Colonic mucosa (tissue), 4 donors: ENCODE data around the gene P2RX5. TPM values are rescaled to one million over a fixed set of nuclear protein-coding genes. Genes with fewer than 3 reads are reported as not detected.

Source experiments
- DNase-seq: peaks from one replicate; pipeline ENCODE4 v3.0.0-alpha.2; 2020
- H3K27ac ChIP-seq: fragments of 200-600 bp; one replicate; pipeline ENCODE4 v1.8.0; 2021
- H3K27me3 ChIP-seq: fragments of 200-600 bp; one replicate; pipeline ENCODE4 v1.8.0; 2021
- H3K36me3 ChIP-seq: fragments of 200-600 bp; one replicate; pipeline ENCODE4 v1.8.0; 2021
- H3K4me1 ChIP-seq: fragments of 200-600 bp; one replicate; pipeline ENCODE4 v1.8.0; 2021; ENCODE audit warnings: mild to moderate bottlenecking
- H3K4me3 ChIP-seq: fragments of 200-600 bp; one replicate; pipeline ENCODE4 v1.8.0; 2021
- H3K9ac ChIP-seq, 2 donors: one replicate each; pipeline ENCODE4 v1.7.0; 2013; ENCODE audit warnings: control low read depth in 2 of 2, low read depth in 2 of 2, low read length in 2 of 2
- H3K9me3 ChIP-seq: fragments of 200-600 bp; one replicate; pipeline ENCODE4 v1.8.0; 2021
- CTCF ChIP-seq: fragments of 200-600 bp; IDR thresholded peaks from one replicate; pipeline ENCODE4 v1.8.0; 2022; ENCODE audit warnings: antibody characterized with exemption, mild to moderate bottlenecking
- intact Hi-C: fragments of 100-400 bp; cut with DNase I; formaldehyde crosslinking; loops from one replicate; pipeline ENCODE4 v1.14.1; 2022
- total RNA-seq, 2 donors: library from RNA; stranded (reverse); fragmentation: NEBNext Ultra II Directional in 1 of 2; extraction: Animal tissue kit (Norgen Biotek cat#: 25700) in 1 of 2; gene quantifications; one replicate each; pipeline ENCODE4 v1.2.1, GENCODE V29; 2021
- donor health status: healthy.
- donor health status: DM: no; HTN: no; CAD: no.
- donor health status: DM: no; HTN: no; CAD: no.

Gene P2RX5
- total RNA-seq, 2 donors from 2014 or later: 0.93 to 1.5 TPM

GRCh38 chr17:3657874-3658783 is 37.8 kb downstream of the P2RX5 start:
- Histone ChIP-seq H3K9me3 (no peaks in the 10 kb centered on the region), H3K27me3 (no peaks in the 10 kb centered on the region), H3K4me3 (no peak overlapping the region), H3K27ac (no peak overlapping the region), H3K9ac (no peak overlapping the region), H3K4me1 (no peaks in the 10 kb centered on the region), H3K36me3 (no peaks in the 10 kb centered on the region)
- TF ChIP-seq CTCF: no peak
- no peak for DNase-seq
- intact Hi-C loops: no loop called here

GRCh38 chr17:3657588-3657869 is 38.4 kb downstream of the P2RX5 start:
- no peaks in the 10 kb centered on the region for H3K36me3 ChIP-seq
- TF ChIP-seq CTCF: no peak

GRCh38 chr17:3656755-3657587 is 39.0 kb downstream of the P2RX5 start:
- no peak overlapping the region for H3K27ac ChIP-seq
- H3K9me3 ChIP-seq: no peaks in the 10 kb centered on the region
- DNase-seq: no peak
- no peaks in the 10 kb centered on the region for H3K4me1 ChIP-seq
- intact Hi-C loops: no loop called here
- no peaks in the 10 kb centered on the region for H3K27me3 ChIP-seq
- H3K9ac ChIP-seq: no peak overlapping the region
- H3K4me3 ChIP-seq: no peak overlapping the region
- H3K36me3 ChIP-seq: no peaks in the 10 kb centered on the region
- TF ChIP-seq CTCF: no peak

More at GRCh38 chr17:3657588-3657869, 38.4 kb downstream of the P2RX5 start:
- no peaks in the 10 kb centered on the region for H3K27me3 ChIP-seq
- H3K9ac ChIP-seq: no peak overlapping the region
- H3K4me3 ChIP-seq: no peak overlapping the region
- H3K27ac ChIP-seq: no peak overlapping the region
- H3K4me1 ChIP-seq: no peaks in the 10 kb centered on the region
- no peaks in the 10 kb centered on the region for H3K9me3 ChIP-seq
- intact Hi-C loops: no loop called here
- no peak for DNase-seq

- no peaks in the 10 kb centered on the region for H3K36me3 ChIP-seq
- DNase-seq: no peak
- H3K4me1 ChIP-seq: no peaks in the 10 kb centered on the region
- H3K9ac ChIP-seq: no peak overlapping the region
- no peak overlapping the region for H3K27ac ChIP-seq
- H3K27me3 ChIP-seq: no peaks in the 10 kb centered on the region
- H3K4me3 ChIP-seq: no peak overlapping the region
- intact Hi-C loops: no loop called here
- no peaks in the 10 kb centered on the region for H3K9me3 ChIP-seq
- no peak for TF ChIP-seq CTCF
Measured at GRCh38 chr17:3656353-3656752, 39.6 kb downstream of the P2RX5 start.

- Histone ChIP-seq H3K36me3 (no peaks in the 10 kb centered on the region), H3K4me1 (no peaks in the 10 kb centered on the region), H3K27me3 (no peaks in the 10 kb centered on the region), H3K9ac (no peak overlapping the region), H3K27ac (no peak overlapping the region), H3K4me3 (no peak overlapping the region), H3K9me3 (no peaks in the 10 kb centered on the region)
- TF ChIP-seq CTCF: no peak
- DNase-seq: no peak
- intact Hi-C loops: no loop called here
Measured at GRCh38 chr17:3655766-3656165, 40.2 kb downstream of the P2RX5 start.
